ENCODE data around the gene RSPH4A. TPM values are rescaled to one million over a fixed set of nuclear protein-coding genes. Genes with fewer than 3 reads are reported as not detected.

The RSPH4A gene
- total RNA-seq (under 1 TPM in 8 of 10 donors, not detected in 2; 0.11 to 0.55 (median 0.22) TPM), polyA plus RNA-seq (under 1 TPM; 0.14 to 0.44 TPM)
- long read RNA-seq, donor 1: 0 reads
- long read RNA-seq, donor 2: 0 reads
- long read RNA-seq, donor 3: 0 reads

- Histone ChIP-seq H3K4me3 (peak within 1 kb of the TSS; percentile 5 to 68 (median 56)), H3K9me3 (no peaks in the 10 kb centered on the region), H3K4me1 (peaks cover 0 to 11% (median 7%) of the 10 kb centered on the region in 9 donors), H3K27ac (peak within 1 kb of the TSS in 1 of 10 donors; percentile 9), H3K27me3 (peaks cover 0 to 5% (median 0%) of the 10 kb centered on the region in 7 donors), H3K36me3 (no peaks in the 10 kb centered on the region)
- DNase-seq (peak; percentile 79 to 94), ATAC-seq (peak; percentile 97 to 100 (median 99))
- intact Hi-C loops (cut with DNase I): loop anchor here in 1 of 10 donors (2.0 kb wide), 1 partner anchor 43 kb away; no protein-coding TSS in a partner anchor
- WGBS, 2 donors: 0 to 1% methylated on average over 29 of the region's 29 CpGs
- TF ChIP-seq CTCF (IDR thresholded peaks at IDR 0.05): peak in 2 of 9 donors; percentile 27 to 37
Measured at GRCh38 chr6:116615937-116616736, at the start of gene RSPH4A. Gene RSPH4A, plus strand, starts transcription at chr6:116616479. Its CDS starts 145 bp downstream, at chr6:116616624.

GRCh38 chr6:116568111-116568510, 48.2 kb upstream of the RSPH4A start:
- ATAC-seq: no peak
- intact Hi-C loops (cut with DNase I): loop anchor here in 7 of 10 donors (10.0 kb wide), 4 partner anchors 283 to 353 kb away; partner anchors contain the start of gene TSPYL1 (in 3 of the 7)

GRCh38 chr6:116568821-116569755, 47.2 kb upstream of the RSPH4A start:
- no peak for DNase-seq
- peak overlapping the region in 1 of 10 donors; percentile 77 for H3K4me3 ChIP-seq
- H3K27me3 ChIP-seq: peaks cover 0 to 3% (median 0%) of the 10 kb centered on the region in 7 donors
- intact Hi-C loops (cut with DNase I): loop anchor here in 7 of 10 donors (10.0 kb wide), 4 partner anchors 284 to 354 kb away; partner anchors contain the start of gene TSPYL1 (in 3 of the 7)
- no peaks in the 10 kb centered on the region for H3K9me3 ChIP-seq
- ATAC-seq: no peak
- H3K36me3 ChIP-seq: peaks cover 0 to 3% (median 0%) of the 10 kb centered on the region in 9 donors
- WGBS, 2 donors: 56 to 69% methylated on average over 7 of the region's 7 CpGs
- TF ChIP-seq CTCF (IDR thresholded peaks at IDR 0.05): no peak
- H3K27ac ChIP-seq: no peak overlapping the region
- H3K4me1 ChIP-seq: peaks cover 2 to 46% (median 31%) of the 10 kb centered on the region in 9 donors

More at GRCh38 chr6:116568111-116568510, 48.2 kb upstream of the RSPH4A start:
- H3K4me3 ChIP-seq: no peak overlapping the region
- no peak for DNase-seq
- no peaks in the 10 kb centered on the region for H3K9me3 ChIP-seq
- peaks cover 0 to 3% (median 0%) of the 10 kb centered on the region in 7 donors for H3K27me3 ChIP-seq
- H3K4me1 ChIP-seq: peaks cover 2 to 37% (median 21%) of the 10 kb centered on the region in 9 donors
- H3K36me3 ChIP-seq: no peaks in the 10 kb centered on the region
- TF ChIP-seq CTCF (IDR thresholded peaks at IDR 0.05): no peak
- H3K27ac ChIP-seq: no peak overlapping the region

Measured in heart right ventricle (tissue), 16 donors.